HTERT RPE-1 (cell line): ENCODE results near the gene MRGPRX3.

ENCODE experiments used
- in situ Hi-C: fragments of 300-500 bp; cut with MboI; formaldehyde crosslinking; loops from 4 replicates; pipeline ENCODE4 v1.14.3; 2020; ENCODE audit warnings: low sequenced_read_pairs

Gene MRGPRX3

GRCh38 chr11:18151581-18151980 is 19.2 kb downstream of the MRGPRX3 start:
- in situ Hi-C loops: no loop called here

DNA sequence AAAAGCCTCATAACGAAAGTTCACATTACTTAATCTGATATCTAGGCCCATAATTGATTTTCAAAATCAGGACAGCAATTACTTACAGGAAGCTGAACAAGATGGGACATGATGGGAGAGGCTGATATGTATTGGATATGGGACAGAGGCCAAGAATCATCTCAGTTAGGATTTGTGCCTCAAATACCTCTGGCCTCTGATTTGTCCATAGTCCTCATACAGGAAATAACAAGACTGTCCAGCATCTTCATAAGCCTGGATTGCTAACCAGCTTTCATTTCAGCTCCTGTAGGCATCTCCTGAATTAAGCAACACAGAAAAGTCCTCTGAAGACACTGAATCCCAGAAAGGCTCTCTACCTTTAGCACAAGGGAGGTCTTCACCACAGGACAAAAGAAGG is 36.0 kb downstream of the MRGPRX3 start:
- in situ Hi-C loops: no loop called here

- in situ Hi-C loops: no loop called here
Observed at GRCh38 chr11:18171377-18172000, 39.1 kb downstream of the MRGPRX3 start.

DNA sequence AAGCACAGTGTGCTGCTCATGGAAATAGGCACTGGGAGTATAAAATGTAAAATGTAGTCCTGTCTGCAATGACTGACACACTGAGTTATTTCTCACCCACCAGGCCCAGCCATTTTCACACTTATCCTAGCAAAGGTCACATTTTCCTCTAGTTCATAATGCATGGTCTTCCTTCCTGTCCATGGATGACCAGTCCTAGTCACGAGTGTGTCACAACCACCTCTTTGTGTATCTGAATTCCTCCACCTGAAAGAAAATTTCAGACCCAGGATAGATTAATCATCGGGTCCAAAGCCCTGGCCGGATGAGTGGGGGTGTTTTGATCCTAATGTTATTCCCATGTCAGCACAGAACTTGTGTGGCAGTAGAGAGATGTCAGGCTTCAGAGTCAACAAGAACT is 40.3 kb downstream of the MRGPRX3 start, which contains the start of gene MRGPRX4:
Gene MRGPRX4 (plus strand): TSS at position 172 of the 400 bp plus-strand sequence. CDS start 420 bp downstream, outside the sequence.
- in situ Hi-C loops: no loop called here

DNA sequence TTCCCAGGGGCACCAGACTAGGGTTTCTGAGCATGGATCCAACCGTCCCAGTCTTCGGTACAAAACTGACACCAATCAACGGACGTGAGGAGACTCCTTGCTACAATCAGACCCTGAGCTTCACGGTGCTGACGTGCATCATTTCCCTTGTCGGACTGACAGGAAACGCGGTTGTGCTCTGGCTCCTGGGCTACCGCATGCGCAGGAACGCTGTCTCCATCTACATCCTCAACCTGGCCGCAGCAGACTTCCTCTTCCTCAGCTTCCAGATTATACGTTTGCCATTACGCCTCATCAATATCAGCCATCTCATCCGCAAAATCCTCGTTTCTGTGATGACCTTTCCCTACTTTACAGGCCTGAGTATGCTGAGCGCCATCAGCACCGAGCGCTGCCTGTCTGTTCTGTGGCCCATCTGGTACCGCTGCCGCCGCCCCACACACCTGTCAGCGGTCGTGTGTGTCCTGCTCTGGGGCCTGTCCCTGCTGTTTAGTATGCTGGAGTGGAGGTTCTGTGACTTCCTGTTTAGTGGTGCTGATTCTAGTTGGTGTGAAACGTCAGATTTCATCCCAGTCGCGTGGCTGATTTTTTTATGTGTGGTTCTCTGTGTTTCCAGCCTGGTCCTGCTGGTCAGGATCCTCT is 41.0 kb downstream of the MRGPRX3 start:
- in situ Hi-C loops: no loop called here
